Mononuclear cell (primary cell): ENCODE data around the gene ATAD3C. TPM values are rescaled to one million over a fixed set of nuclear protein-coding genes. Genes with fewer than 3 reads are reported as not detected.
"Not testable (repeated sequence)": the region's sequence is repeated elsewhere in the genome, so short reads cannot be mapped to it uniquely, and the experiment has no call there.

Experiments used
- H3K27me3 ChIP-seq: 2 replicates; pipeline ENCODE4 v1.6.0; 2011; ENCODE audit warnings: low read length, control low read depth; ENCODE audit not compliant: insufficient read depth
- H3K4me1 ChIP-seq: 2 replicates; pipeline ENCODE4 v1.5.1; 2011; ENCODE audit warnings: mild to moderate bottlenecking, low read length, control low read depth; ENCODE audit not compliant: insufficient read depth
- H3K4me3 ChIP-seq: 2 replicates; pipeline ENCODE4 v1.5.1; 2011; ENCODE audit warnings: mild to moderate bottlenecking, low read length, moderate library complexity
- H3K9me3 ChIP-seq: 2 replicates; pipeline ENCODE4 v1.5.1; 2011; ENCODE audit warnings: low read depth, mild to moderate bottlenecking, control low read depth, low read length
- total RNA-seq: library from RNA; depleted of rRNA; stranded (reverse); fragments of >200 nt; gene quantifications from one replicate; pipeline ENCODE4 v1.2.3, GENCODE V29; 2012

Gene ATAD3C
- total RNA-seq, 1 donor: 0.63 TPM

- H3K9me3 ChIP-seq: no peaks in the 10 kb centered on the region
- no peak overlapping the region for H3K4me3 ChIP-seq
These were observed 7.3 kb upstream of the ATAD3C start for GRCh38 chr1:1442069-1442770.

GRCh38 chr1:1446631-1447030, 2.9 kb upstream of the ATAD3C start:
- not testable (repeated sequence) for H3K4me1 ChIP-seq, H3K9me3 ChIP-seq, H3K4me3 ChIP-seq, H3K27me3 ChIP-seq

More at GRCh38 chr1:1442069-1442770, 7.3 kb upstream of the ATAD3C start:
- peaks cover 4% of the 10 kb centered on the region for H3K27me3 ChIP-seq
- no peaks in the 10 kb centered on the region for H3K4me1 ChIP-seq

- H3K9me3 ChIP-seq, H3K27me3 ChIP-seq, H3K4me3 ChIP-seq, H3K4me1 ChIP-seq: not testable (repeated sequence)
These were observed 1.1 kb downstream of the ATAD3C start for GRCh38 chr1:1450616-1451015.

- no peak overlapping the region for H3K4me3 ChIP-seq
These were observed 2.3 kb downstream of the ATAD3C start for GRCh38 chr1:1451696-1452364.

GRCh38 chr1:1452365-1452739, 2.9 kb downstream of the ATAD3C start:
- not testable (repeated sequence) for H3K9me3 ChIP-seq, H3K27me3 ChIP-seq, H3K4me1 ChIP-seq, H3K4me3 ChIP-seq

More at GRCh38 chr1:1451696-1452364, 2.3 kb downstream of the ATAD3C start:
- Histone ChIP-seq H3K27me3 (no peaks in the 10 kb centered on the region), H3K4me1 (no peaks in the 10 kb centered on the region), H3K9me3 (no peaks in the 10 kb centered on the region)

- Histone ChIP-seq H3K27me3 (no peaks in the 10 kb centered on the region), H3K4me1 (no peaks in the 10 kb centered on the region), H3K4me3 (no peak overlapping the region), H3K9me3 (no peaks in the 10 kb centered on the region)
These were observed 3.4 kb downstream of the ATAD3C start for GRCh38 chr1:1452882-1453281.

GRCh38 chr1:1454286-1455056, 5.0 kb downstream of the ATAD3C start:
- not testable (repeated sequence) for H3K4me3 ChIP-seq, H3K27me3 ChIP-seq, H3K4me1 ChIP-seq, H3K9me3 ChIP-seq

GRCh38 chr1:1455366-1455884, 5.9 kb downstream of the ATAD3C start:
- H3K4me1 ChIP-seq: no peaks in the 10 kb centered on the region
- no peak overlapping the region for H3K4me3 ChIP-seq
- H3K27me3 ChIP-seq: no peaks in the 10 kb centered on the region
- no peaks in the 10 kb centered on the region for H3K9me3 ChIP-seq

- H3K4me1 ChIP-seq, H3K9me3 ChIP-seq, H3K27me3 ChIP-seq, H3K4me3 ChIP-seq: not testable (repeated sequence)
These were observed 6.4 kb downstream of the ATAD3C start for GRCh38 chr1:1455934-1456333.

GRCh38 chr1:1456683-1457255, 7.3 kb downstream of the ATAD3C start:
- H3K4me3 ChIP-seq, H3K4me1 ChIP-seq, H3K9me3 ChIP-seq, H3K27me3 ChIP-seq: not testable (repeated sequence)

- not testable (repeated sequence) for H3K27me3 ChIP-seq, H3K4me3 ChIP-seq, H3K4me1 ChIP-seq, H3K9me3 ChIP-seq
These were observed 9.7 kb downstream of the ATAD3C start for GRCh38 chr1:1459156-1459555.

- not testable (repeated sequence) for H3K4me1 ChIP-seq, H3K4me3 ChIP-seq
These were observed 10.2 kb downstream of the ATAD3C start for GRCh38 chr1:1459711-1460110.

GRCh38 chr1:1460540-1461130, 11.1 kb downstream of the ATAD3C start:
- H3K27me3 ChIP-seq: no peaks in the 10 kb centered on the region
- no peaks in the 10 kb centered on the region for H3K4me1 ChIP-seq
- H3K4me3 ChIP-seq: no peak overlapping the region
- H3K9me3 ChIP-seq: no peaks in the 10 kb centered on the region

More at GRCh38 chr1:1459711-1460110, 10.2 kb downstream of the ATAD3C start:
- H3K9me3 ChIP-seq, H3K27me3 ChIP-seq: not testable (repeated sequence)

- no peaks in the 10 kb centered on the region for H3K27me3 ChIP-seq
- H3K9me3 ChIP-seq: no peaks in the 10 kb centered on the region
- H3K4me3 ChIP-seq: no peak overlapping the region
- no peaks in the 10 kb centered on the region for H3K4me1 ChIP-seq
These were observed 12.3 kb downstream of the ATAD3C start for GRCh38 chr1:1461721-1462317.
